ENCODE results near the gene IGF2BP2.
"Not testable (repeated sequence)": the region's sequence is repeated elsewhere in the genome, so short reads cannot be mapped to it uniquely, and the experiment has no call there.

IGF2BP2 gene

GRCh38 chr3:185856652-185857051, 31.8 kb upstream of the IGF2BP2 start:
- H3K9me3 Mint-ChIP-seq: peaks cover 32% of the 10 kb centered on the region
- no peak for TF ChIP-seq CTCF (IDR thresholded peaks at IDR 0.05)
- H3K27ac Mint-ChIP-seq: no peak overlapping the region
- no peak for DNase-seq
- H3K36me3 Mint-ChIP-seq (ENCODE audit: low read depth): no peaks in the 10 kb centered on the region
- H3K4me3 Mint-ChIP-seq: no peak overlapping the region
- H3K27me3 Mint-ChIP-seq (ENCODE audit: low read depth, poor library complexity): peaks cover 3% of the 10 kb centered on the region
- no peaks in the 10 kb centered on the region for H3K4me1 Mint-ChIP-seq

GRCh38 chr3:185853771-185854170, 28.9 kb upstream of the IGF2BP2 start:
- H3K9me3 Mint-ChIP-seq: peaks cover 28% of the 10 kb centered on the region
- H3K36me3 Mint-ChIP-seq (ENCODE audit: low read depth); H3K27ac Mint-ChIP-seq; H3K4me3 Mint-ChIP-seq; DNase-seq; H3K27me3 Mint-ChIP-seq (ENCODE audit: low read depth, poor library complexity); H3K4me1 Mint-ChIP-seq: not testable (repeated sequence)

- Mint-ChIP-seq H3K27ac (no peak overlapping the region), H3K9me3 (peaks cover 26% of the 10 kb centered on the region), H3K4me1 (peaks cover 3% of the 10 kb centered on the region), H3K27me3 (ENCODE audit: low read depth, poor library complexity) (peaks cover 10% of the 10 kb centered on the region), H3K36me3 (ENCODE audit: low read depth) (no peaks in the 10 kb centered on the region), H3K4me3 (no peak overlapping the region)
- no peak for TF ChIP-seq CTCF (IDR thresholded peaks at IDR 0.05)
- no peak for DNase-seq
These were observed 27.8 kb upstream of the IGF2BP2 start for GRCh38 chr3:185852635-185853034.

GRCh38 chr3:185851959-185852358, 27.1 kb upstream of the IGF2BP2 start:
- Mint-ChIP-seq H3K27me3 (ENCODE audit: low read depth, poor library complexity) (peaks cover 10% of the 10 kb centered on the region), H3K27ac (no peak overlapping the region), H3K36me3 (ENCODE audit: low read depth) (no peaks in the 10 kb centered on the region), H3K9me3 (peaks cover 19% of the 10 kb centered on the region), H3K4me3 (no peak overlapping the region), H3K4me1 (peaks cover 5% of the 10 kb centered on the region)
- DNase-seq: no peak
- no peak for TF ChIP-seq CTCF (IDR thresholded peaks at IDR 0.05)

- TF ChIP-seq CTCF (IDR thresholded peaks at IDR 0.05): no peak
- Mint-ChIP-seq H3K4me3 (no peak overlapping the region), H3K27me3 (ENCODE audit: low read depth, poor library complexity) (peaks cover 10% of the 10 kb centered on the region), H3K27ac (no peak overlapping the region), H3K36me3 (ENCODE audit: low read depth) (no peaks in the 10 kb centered on the region), H3K4me1 (peaks cover 5% of the 10 kb centered on the region), H3K9me3 (peaks cover 10% of the 10 kb centered on the region)
- no peak for DNase-seq
These were observed 26.2 kb upstream of the IGF2BP2 start for GRCh38 chr3:185851046-185851445.

GRCh38 chr3:185847506-185847905, 22.7 kb upstream of the IGF2BP2 start:
- Mint-ChIP-seq H3K36me3 (ENCODE audit: low read depth) (no peaks in the 10 kb centered on the region), H3K27me3 (ENCODE audit: low read depth, poor library complexity) (peaks cover 10% of the 10 kb centered on the region), H3K4me1 (peaks cover 5% of the 10 kb centered on the region), H3K4me3 (no peak overlapping the region), H3K27ac (peak overlapping the region; percentile 75), H3K9me3 (no peaks in the 10 kb centered on the region)
- no peak for TF ChIP-seq CTCF (IDR thresholded peaks at IDR 0.05)
- no peak for DNase-seq

Measured in nephron progenitor cell (in vitro differentiated cells).